GM19455 (cell line): ENCODE measurements around the gene GALK1.
"Not testable (repeated sequence)": the region's sequence is repeated elsewhere in the genome, so short reads cannot be mapped to it uniquely, and the experiment has no call there.

Experiments
- ATAC-seq: cut with Tn5 transposase; IDR thresholded peaks from one replicate; pipeline ENCODE4 v1.9.1; 2021; ENCODE audit not compliant: unreplicated experiment

GALK1 gene

DNA sequence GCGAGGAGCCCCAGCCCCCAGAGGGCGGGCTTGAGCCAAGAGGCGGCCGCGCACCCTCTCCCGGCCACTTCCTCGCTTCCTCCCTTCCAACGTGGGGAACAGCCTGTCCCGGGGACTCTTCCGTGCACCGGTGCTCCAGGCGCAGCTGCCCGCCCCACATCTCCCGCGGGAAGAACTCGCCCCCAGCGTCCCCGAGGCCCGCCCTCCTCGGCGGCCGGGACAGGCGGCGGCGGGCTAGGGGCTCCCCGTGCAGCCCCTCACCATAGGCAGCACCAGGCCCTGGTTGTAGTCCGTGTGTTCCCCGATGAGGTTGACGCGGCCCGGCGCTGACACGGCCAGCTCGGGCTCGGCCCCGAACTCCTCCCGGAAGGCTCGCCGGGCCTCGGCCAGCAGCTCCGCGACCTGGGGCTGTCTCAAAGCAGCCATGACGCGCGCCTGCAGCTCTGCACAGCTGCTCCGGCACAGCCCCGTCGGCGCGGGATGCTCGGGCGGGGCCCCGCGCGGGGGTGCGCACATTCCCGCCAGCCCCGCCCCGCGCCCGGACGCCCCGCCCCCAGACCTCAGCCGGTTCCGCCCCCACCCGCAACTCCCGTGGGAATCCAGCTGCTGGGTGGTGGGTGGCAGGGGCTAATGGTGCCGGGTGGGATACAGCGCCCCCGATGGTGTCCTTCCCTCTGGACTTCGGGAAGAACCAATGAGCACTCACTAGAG, at the start of gene GALK1:
Gene GALK1 (minus strand): TSS at position 482 of the 711 bp plus-strand sequence. CDS start 56 bp downstream, at position 426.
- ATAC-seq: peak; percentile 66

GRCh38 chr17:75814021-75814395, 49.0 kb upstream of the GALK1 start:
- no peak for ATAC-seq

DNA sequence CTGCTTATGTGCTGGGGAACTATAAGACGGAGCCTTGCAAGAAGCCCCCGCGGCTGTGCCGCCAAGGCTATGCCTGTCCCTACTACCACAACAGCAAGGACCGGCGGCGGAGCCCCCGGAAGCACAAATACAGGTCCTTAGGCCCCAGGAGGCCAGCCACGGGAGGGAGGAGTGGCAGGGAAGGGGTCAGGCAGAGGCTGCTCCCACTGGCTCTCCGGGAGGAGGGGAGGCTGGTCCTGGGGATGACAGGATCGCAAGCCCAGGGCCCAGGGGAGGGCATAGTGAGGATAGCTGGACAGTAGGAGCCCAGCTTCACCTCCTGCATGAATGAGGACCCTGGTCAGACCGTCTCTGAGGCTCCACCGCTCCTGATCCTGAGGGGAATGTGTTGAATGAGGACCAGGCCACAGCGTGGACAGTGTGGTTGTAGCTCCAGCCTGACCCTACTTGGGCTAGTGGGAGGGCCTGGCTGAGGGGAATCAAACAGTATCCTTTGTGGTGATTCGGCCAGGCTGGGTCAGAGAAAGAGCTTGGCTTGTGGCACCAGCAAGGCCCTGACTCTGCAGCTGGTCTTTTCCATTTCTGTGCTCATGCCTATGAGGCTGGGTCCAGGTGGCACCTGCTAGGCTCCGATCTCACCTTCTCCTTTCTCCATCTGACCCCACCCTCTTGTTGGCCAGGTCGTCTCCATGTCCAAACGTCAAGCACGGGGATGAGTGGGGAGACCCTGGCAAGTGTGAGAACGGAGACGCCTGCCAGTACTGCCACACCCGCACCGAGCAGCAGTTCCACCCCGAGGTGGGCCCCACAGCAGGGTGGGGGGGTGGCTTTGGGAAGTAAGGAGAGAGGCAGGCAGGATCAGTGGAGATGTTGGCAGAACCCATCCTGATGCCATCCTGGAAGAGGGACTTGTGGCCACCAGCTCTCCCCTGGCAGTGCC, 48.4 kb upstream of the GALK1 start:
- ATAC-seq: no peak

- ATAC-seq: no peak
Observed at GRCh38 chr17:75812096-75813013, 47.4 kb upstream of the GALK1 start.

GRCh38 chr17:75811174-75811573, 46.2 kb upstream of the GALK1 start:
- ATAC-seq: no peak

DNA sequence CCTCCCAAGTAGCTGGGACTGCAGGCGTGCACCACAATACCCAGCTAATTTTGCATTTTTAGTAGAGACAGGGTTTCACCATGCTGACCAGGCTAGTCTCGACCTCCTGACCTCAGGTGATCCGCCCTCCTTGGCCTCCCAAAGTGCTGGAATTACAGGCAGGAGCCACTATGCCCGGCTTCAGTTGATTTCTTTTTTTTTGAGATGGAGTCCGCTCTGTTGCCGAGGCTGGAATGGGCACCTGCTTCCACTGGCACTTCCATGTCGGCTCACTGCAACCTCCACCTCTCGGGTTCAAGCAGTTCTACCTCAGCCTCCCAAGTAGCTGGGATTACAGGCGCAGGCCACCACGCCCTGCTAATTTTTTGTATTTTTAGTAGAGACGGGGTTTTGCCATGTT, 45.8 kb upstream of the GALK1 start:
- not testable (repeated sequence) for ATAC-seq

- ATAC-seq: no peak
Observed at GRCh38 chr17:75810216-75810615, 45.2 kb upstream of the GALK1 start.

DNA sequence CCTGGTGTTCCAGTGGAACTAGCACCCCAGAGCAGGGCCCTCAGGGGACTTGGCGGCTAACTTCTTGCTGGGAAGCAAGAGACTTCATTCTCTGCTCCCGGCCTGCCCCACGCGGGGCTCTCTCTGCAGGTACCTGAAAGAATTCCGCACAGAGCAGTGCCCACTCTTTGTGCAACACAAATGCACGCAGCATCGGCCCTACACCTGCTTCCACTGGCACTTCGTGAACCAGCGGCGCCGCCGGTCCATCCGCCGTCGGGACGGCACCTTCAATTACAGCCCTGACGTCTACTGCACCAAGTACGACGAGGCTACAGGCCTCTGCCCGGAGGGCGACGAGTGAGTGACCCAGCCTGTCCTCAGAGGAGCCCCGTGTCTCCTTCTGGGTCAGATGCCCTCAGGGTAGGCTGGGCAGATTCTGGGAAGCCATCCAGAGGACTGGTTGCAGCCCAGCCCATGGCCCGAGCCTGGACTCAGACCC, 44.7 kb upstream of the GALK1 start:
- no peak for ATAC-seq

DNA sequence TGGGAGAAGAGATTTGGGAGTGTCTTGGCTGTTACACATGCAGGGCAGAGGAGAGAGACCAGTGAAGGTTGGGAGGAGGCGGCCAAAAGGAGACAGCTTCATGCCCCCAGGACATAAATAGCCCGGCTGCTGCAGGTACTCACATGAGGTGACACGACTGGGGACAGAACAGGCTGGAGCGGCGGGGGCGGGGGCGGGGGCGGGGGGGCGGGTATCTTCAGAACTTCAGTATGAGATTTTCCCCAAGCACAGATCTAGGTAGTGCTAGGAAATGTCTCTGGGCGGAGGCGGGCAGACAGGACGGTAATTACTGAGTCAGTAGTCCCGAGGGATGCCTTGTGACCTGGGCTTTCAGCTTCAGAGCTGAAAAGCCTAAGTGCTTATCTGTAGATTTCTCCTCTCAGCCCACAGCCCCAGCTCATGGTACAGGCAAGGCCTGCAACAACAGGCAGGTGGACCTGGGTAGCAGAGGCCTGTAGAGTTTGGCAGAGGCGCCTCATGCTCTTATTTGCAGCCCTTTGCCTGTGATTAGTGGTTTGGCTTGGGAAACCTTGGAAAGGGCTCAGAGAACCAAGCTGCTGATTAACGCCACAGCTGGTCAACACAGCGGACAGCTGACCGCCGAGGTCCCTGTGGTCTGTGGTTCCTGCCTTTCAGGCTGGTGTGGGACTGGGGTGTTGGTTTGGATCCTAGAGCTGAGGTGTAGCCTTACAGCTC, 44.1 kb upstream of the GALK1 start:
- ATAC-seq: no peak

GRCh38 chr17:75808549-75808904, 43.5 kb upstream of the GALK1 start:
- ATAC-seq: no peak

- no peak for ATAC-seq
Observed at GRCh38 chr17:75807861-75808260, 42.9 kb upstream of the GALK1 start.

DNA sequence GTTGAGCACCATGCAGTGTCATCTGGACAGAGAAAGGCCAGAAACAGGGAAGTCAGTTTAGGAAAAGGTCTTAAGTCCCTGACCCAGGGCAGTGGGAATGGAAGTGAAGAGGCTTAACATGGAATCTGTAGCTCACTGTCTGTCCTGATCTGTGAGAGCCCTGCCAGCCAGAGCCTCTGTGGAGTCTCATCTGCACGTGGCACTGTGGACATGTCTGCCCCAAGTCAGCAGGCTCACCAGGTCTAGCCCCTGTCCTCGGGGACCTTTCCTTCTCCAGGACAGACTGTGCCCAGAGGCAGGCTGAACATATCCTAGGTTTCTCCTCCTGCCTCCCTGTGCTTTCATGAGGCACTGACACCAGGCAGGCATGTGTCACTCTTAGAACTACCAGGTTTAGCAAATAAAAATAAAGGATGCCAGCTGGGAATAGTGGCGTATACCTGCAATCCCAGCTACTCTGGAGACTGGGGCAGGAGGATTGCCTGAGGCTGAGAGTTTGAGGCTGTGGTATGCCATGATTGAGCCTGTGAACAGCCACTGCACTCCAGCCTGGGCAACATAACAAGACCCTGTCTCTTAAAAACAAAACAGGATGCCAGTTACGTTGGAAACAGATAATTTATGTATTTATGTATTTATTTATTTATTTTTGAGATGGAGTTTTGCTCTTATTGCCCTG, 42.0 kb upstream of the GALK1 start:
- ATAC-seq: no peak

DNA sequence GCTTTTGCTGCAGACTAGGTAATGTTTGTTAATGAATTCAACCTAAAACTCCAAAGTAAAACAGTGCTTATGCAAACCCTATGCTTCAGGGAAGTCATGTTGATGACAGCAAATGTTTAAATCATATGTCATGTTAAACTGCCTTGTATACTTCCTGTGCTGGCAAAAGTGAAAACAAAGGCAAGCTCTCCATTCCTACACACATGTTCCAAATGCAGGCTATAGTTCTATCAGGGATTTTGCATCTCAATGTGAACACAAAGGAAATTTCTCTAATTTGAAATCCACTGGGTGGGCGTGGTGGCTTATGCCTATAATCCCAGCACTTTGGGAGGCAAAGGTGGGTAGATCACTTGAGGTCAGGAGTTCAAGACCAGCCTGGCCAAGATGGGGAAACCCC, 38.9 kb upstream of the GALK1 start:
- ATAC-seq: no peak

- ATAC-seq: no peak
Observed at GRCh38 chr17:75799402-75799801, 34.4 kb upstream of the GALK1 start.

- no peak for ATAC-seq
Observed at GRCh38 chr17:75795820-75796607, 31.0 kb upstream of the GALK1 start.

GRCh38 chr17:75793460-75793859, 28.5 kb upstream of the GALK1 start:
- ATAC-seq: no peak

- ATAC-seq: no peak
Observed at GRCh38 chr17:75791254-75791653, 26.3 kb upstream of the GALK1 start.

DNA sequence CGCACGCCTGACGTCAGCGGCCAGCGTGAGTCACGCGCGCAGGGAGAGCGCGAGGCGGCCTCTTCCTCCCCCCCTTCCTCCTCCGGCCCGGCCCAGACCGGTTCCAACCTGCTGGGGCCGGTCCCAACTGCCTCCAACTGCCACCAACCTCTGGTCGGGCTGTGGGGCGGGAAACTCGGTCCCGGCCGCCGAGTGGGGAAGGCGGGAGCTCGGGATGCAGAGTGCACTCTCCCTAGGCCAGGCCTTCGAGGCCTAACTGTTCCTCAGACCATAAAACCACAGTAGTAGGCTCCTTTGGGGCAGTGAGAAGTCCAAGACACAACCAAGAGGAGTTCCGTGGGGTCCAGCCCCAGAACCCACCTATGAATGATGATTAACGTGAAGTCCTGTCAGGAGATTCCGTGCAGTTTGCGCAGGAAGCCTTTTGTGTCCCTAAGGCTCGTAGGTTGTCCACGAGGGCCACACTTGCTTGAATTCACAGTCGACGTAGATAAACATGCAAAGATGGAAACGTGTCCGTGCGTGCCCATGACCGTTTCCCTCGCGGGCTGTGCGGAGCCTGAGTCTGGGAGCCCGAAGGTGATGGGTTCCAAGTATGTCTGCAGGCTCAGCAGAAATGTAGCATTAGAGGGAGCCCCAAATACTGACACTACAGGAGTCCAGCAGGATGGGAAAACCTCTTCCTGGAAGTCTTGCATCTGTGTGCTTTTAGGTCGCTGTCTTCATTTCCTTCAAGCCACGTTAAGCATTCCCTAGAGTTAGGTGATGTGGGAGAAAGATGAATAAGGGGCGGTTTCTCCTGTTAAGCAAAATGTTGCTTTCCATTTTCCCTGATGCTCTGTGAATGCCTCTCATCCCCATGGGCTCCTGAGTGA, 20.3 kb upstream of the GALK1 start:
- ATAC-seq: peak; percentile 51
